Loucy (cell line): ENCODE measurements around the gene SH3PXD2B.

Experiments used
- H2AFZ ChIP-seq: fragments of 200-600 bp; sonication (generic); 2 replicates; pipeline ENCODE4 v1.6.0; 2016; ENCODE audit warnings: antibody characterized with exemption, mild to moderate bottlenecking, low read length, moderate library complexity
- H3F3A ChIP-seq: fragments of 200-600 bp; 2 replicates; pipeline ENCODE4 v1.6.0; 2016; ENCODE audit warnings: antibody characterized with exemption, low read depth, mild to moderate bottlenecking
- H3K27me3 ChIP-seq: fragments of 200-600 bp; sonication (generic); 2 replicates; pipeline ENCODE4 v1.6.1; 2014; ENCODE audit warnings: low read length, mild to moderate bottlenecking; ENCODE audit not compliant: insufficient read depth, poor library complexity, severe bottlenecking
- H3K36me3 ChIP-seq: fragments of 200-600 bp; sonication (generic); 2 replicates; pipeline ENCODE4 v1.6.1; 2016; ENCODE audit warnings: low read length; ENCODE audit not compliant: insufficient read depth
- H3K4me1 ChIP-seq: fragments of 200-600 bp; sonication (generic); 2 replicates; pipeline ENCODE4 v1.5.1; 2014; ENCODE audit warnings: low read length, mild to moderate bottlenecking; ENCODE audit not compliant: insufficient read depth, poor library complexity, severe bottlenecking
- H3K4me2 ChIP-seq: fragments of 200-600 bp; sonication (generic); 2 replicates; pipeline ENCODE4 v1.6.0; 2014; ENCODE audit warnings: antibody characterized with exemption, low read length, low read depth, mild to moderate bottlenecking; ENCODE audit not compliant: poor library complexity, severe bottlenecking
- H3K4me3 ChIP-seq: fragments of 200-600 bp; sonication (generic); 2 replicates; pipeline ENCODE4 v1.5.1; 2014; ENCODE audit warnings: low read length, mild to moderate bottlenecking, mixed read lengths; ENCODE audit not compliant: poor library complexity, severe bottlenecking
- H3K79me2 ChIP-seq: fragments of 200-600 bp; sonication (generic); 2 replicates; pipeline ENCODE4 v1.6.1; 2014; ENCODE audit warnings: low read length; ENCODE audit not compliant: insufficient read depth
- H3K9ac ChIP-seq: fragments of 200-600 bp; sonication (generic); 2 replicates; pipeline ENCODE4 v1.6.0; 2014; ENCODE audit warnings: mild to moderate bottlenecking, low read depth, low read length, moderate library complexity; ENCODE audit not compliant: poor library complexity, severe bottlenecking
- H3K9me2 ChIP-seq: fragments of 200-600 bp; sonication (generic); replicated peaks from 2 replicates; pipeline ENCODE4 v1.6.1; 2016; ENCODE audit warnings: low read depth, low read length, mixed read lengths
- H3K9me3 ChIP-seq: fragments of 200-600 bp; sonication (generic); 2 replicates; pipeline ENCODE4 v1.6.1; 2014; ENCODE audit warnings: mild to moderate bottlenecking, antibody characterized with exemption, low read length, low read depth; ENCODE audit not compliant: insufficient read depth
- H4K20me1 ChIP-seq: fragments of 200-600 bp; sonication (generic); 2 replicates; pipeline ENCODE4 v1.6.0; 2014; ENCODE audit warnings: antibody characterized with exemption, low read length, mild to moderate bottlenecking; ENCODE audit not compliant: insufficient read depth, poor library complexity, severe bottlenecking
- EZH2phosphoT487 ChIP-seq: fragments of 200-600 bp; IDR thresholded peaks from 2 replicates; pipeline ENCODE4 v1.6.1; 2018; ENCODE audit warnings: antibody characterized with exemption, mild to moderate bottlenecking, moderate library complexity, borderline replicate concordance
- TF ChIP-seq, protein P1 (sequence below): fragments of 200-600 bp; sonication (generic); conservative IDR thresholded peaks from 2 replicates; pipeline ENCODE4 v1.5.1; 2014; ENCODE audit warnings: mild to moderate bottlenecking, antibody characterized with exemption, low read length

The SH3PXD2B gene

GRCh38 chr5:172319708-172320441 is 134.4 kb downstream of the SH3PXD2B start:
- H3K9ac ChIP-seq = no peak overlapping the region
- H3K36me3 ChIP-seq = no peaks in the 10 kb centered on the region
- H3K9me3 ChIP-seq = no peaks in the 10 kb centered on the region
- TF ChIP-seq, protein P1, sequence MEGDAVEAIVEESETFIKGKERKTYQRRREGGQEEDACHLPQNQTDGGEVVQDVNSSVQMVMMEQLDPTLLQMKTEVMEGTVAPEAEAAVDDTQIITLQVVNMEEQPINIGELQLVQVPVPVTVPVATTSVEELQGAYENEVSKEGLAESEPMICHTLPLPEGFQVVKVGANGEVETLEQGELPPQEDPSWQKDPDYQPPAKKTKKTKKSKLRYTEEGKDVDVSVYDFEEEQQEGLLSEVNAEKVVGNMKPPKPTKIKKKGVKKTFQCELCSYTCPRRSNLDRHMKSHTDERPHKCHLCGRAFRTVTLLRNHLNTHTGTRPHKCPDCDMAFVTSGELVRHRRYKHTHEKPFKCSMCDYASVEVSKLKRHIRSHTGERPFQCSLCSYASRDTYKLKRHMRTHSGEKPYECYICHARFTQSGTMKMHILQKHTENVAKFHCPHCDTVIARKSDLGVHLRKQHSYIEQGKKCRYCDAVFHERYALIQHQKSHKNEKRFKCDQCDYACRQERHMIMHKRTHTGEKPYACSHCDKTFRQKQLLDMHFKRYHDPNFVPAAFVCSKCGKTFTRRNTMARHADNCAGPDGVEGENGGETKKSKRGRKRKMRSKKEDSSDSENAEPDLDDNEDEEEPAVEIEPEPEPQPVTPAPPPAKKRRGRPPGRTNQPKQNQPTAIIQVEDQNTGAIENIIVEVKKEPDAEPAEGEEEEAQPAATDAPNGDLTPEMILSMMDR = no peak
- no peak for TF ChIP-seq EZH2phosphoT487
- no peaks in the 10 kb centered on the region for H3K79me2 ChIP-seq
- H4K20me1 ChIP-seq = no peaks in the 10 kb centered on the region
- no peak overlapping the region for H3K4me3 ChIP-seq
- no peak overlapping the region for H2AFZ ChIP-seq
- H3K27me3 ChIP-seq = no peaks in the 10 kb centered on the region
- H3F3A ChIP-seq = no peaks in the 10 kb centered on the region
- H3K9me2 ChIP-seq = no peaks in the 10 kb centered on the region
- no peak overlapping the region for H3K4me2 ChIP-seq
- no peaks in the 10 kb centered on the region for H3K4me1 ChIP-seq

DNA sequence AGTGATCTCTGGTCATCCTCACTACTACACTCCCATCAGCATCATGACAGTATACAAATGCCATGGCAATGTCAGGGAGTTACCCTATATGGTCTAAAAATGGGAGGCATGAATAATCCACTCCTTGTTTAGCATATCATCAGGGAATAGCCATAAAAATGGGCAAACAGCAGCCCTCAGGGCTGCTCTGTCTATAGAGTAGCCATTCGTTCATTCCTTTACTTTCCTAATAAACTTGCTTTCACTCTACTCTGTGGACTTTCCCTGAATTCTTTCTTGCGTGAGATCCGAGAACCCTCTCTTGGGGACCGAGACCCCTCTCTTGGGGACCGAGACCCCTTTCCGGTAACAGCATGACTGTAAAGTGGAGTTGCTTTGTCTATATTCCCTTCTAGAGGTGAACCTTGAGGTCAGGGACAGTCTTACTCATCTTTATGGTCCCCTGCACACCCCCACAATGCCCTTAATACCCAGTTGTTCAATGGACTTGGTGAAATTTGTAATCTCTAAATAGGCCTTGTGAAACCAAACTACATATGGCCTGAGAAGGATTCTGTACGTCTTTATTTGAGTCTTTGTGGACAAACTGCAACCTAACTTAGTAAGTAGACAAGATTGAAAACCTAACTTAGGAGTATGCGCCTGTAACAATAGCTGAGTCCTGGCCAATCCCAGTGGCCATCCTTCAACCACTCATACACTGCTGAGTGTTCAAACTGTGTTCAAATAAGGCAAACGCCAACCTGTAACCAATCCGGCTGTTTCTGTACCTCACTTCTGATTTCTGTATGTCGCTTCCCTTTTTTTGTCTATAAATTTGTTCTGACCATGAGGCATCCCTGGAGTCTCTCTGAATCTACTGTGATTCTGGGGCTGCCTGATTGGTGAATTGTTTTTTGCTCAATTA is 138.5 kb downstream of the SH3PXD2B start:
- H3K9ac ChIP-seq = no peak overlapping the region
- no peak overlapping the region for H2AFZ ChIP-seq
- no peaks in the 10 kb centered on the region for H3K79me2 ChIP-seq
- no peaks in the 10 kb centered on the region for H3K9me2 ChIP-seq
- no peaks in the 10 kb centered on the region for H3K36me3 ChIP-seq
- H3K4me3 ChIP-seq = no peak overlapping the region
- no peaks in the 10 kb centered on the region for H3F3A ChIP-seq
- TF ChIP-seq, protein P1 = no peak
- no peak for TF ChIP-seq EZH2phosphoT487
- no peaks in the 10 kb centered on the region for H3K9me3 ChIP-seq
- H3K27me3 ChIP-seq = no peaks in the 10 kb centered on the region
- H3K4me2 ChIP-seq = no peak overlapping the region
- no peaks in the 10 kb centered on the region for H4K20me1 ChIP-seq
- no peaks in the 10 kb centered on the region for H3K4me1 ChIP-seq

DNA sequence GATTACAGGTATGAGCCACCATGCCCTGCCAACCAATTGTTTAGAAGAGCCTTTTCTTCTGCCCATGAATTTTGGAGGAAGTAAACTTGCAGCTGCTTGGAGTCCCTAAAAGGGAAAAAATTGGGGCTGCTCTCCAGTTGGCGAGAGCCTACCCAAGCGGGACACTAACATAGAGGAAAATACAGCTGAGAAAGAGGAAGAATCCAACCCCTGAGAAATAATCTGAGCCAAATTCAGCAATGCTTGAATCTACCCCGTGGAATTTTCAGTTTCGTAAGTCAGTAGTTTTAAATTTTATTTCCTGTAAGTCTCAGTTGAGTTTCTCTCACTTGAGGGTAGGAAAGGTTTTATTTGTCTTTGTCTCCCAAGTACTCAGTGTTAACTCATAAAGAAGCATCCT is 140.4 kb downstream of the SH3PXD2B start:
- Histone ChIP-seq H3K9ac (no peak overlapping the region), H3K4me1 (no peaks in the 10 kb centered on the region), H3F3A (no peaks in the 10 kb centered on the region), H3K27me3 (no peaks in the 10 kb centered on the region), H3K9me2 (no peaks in the 10 kb centered on the region), H3K79me2 (no peaks in the 10 kb centered on the region), H2AFZ (no peak overlapping the region), H4K20me1 (no peaks in the 10 kb centered on the region), H3K9me3 (no peaks in the 10 kb centered on the region), H3K4me3 (no peak overlapping the region), H3K36me3 (no peaks in the 10 kb centered on the region), H3K4me2 (no peak overlapping the region)
- TF ChIP-seq, protein P1 = no peak
- TF ChIP-seq EZH2phosphoT487 = no peak
